Mesodermal cell (in vitro differentiated cells): Measurements from ENCODE around the gene AFG3L2.
A peak's percentile ranks its signal among the peaks of the same experiment; 100 is the strongest.

Experiments
- H3K27ac ChIP-seq: 2 replicates; pipeline ENCODE4 v1.7.0; 2013; ENCODE audit warnings: mild to moderate bottlenecking, low read depth, low read length, moderate library complexity; ENCODE audit not compliant: severe bottlenecking
- H3K36me3 ChIP-seq: 2 replicates; pipeline ENCODE4 v1.7.1; 2013; ENCODE audit warnings: mild to moderate bottlenecking, low read length, moderate library complexity; ENCODE audit not compliant: control insufficient read depth, insufficient read depth
- H3K4me1 ChIP-seq: one replicate; pipeline ENCODE4 v1.7.1; 2013; ENCODE audit warnings: mild to moderate bottlenecking, low read length; ENCODE audit not compliant: insufficient read depth, control insufficient read depth, poor library complexity, severe bottlenecking
- H3K4me3 ChIP-seq: 2 replicates; pipeline ENCODE4 v1.7.0; 2013; ENCODE audit warnings: low read length, control low read depth, mild to moderate bottlenecking; ENCODE audit not compliant: insufficient read depth, poor library complexity, severe bottlenecking; ENCODE audit errors: extremely low read depth
- H3K9me3 ChIP-seq: 2 replicates; pipeline ENCODE4 v1.7.1; 2013; ENCODE audit warnings: mild to moderate bottlenecking, low read length, moderate library complexity; ENCODE audit not compliant: control insufficient read depth
- WGBS, 2 experiments: methylation state at CpG; one replicate each; pipeline ENCODE4 v1.1.5; 2013; ENCODE audit warnings: missing lambda C conversion rate in 2 of 2; ENCODE audit not compliant: insufficient coverage in 2 of 2; 5-methylcytosine and 5-hydroxymethylcytosine counted together

AFG3L2 gene

DNA sequence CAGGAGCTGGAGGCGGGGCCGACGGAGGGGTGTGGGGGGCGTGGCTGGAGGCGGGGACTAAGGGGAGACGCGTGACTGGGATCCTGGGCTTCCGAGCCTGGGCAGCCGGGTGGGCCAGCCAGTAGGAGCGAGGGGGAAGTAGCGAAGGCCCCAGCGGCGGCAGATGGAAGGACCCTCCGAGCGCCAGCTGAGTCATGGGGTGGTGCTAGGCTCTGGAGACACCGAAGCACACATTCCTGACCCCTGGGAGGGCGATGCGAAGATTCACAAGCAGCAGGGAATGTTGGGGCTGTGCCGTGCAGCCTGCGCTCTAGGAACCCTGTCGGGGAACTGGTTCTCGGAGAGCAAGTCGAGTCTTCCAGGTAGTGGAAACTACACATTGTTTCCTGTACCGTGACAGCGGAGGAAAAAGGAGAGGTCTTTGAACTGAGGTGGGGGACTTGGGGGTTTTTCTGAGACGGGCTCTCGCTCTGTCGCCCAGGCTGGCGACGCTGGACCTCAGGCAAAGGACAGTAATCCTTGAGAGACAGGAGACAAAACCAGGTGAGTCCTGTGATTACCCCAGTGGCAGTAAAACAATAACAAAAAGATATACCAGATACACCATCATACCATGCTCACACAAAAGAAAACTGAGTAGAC is 650 bp upstream of the AFG3L2 start:
- H3K36me3 ChIP-seq, result peaks cover 15% of the 10 kb centered on the region
- H3K4me1 ChIP-seq, result peaks cover 4% of the 10 kb centered on the region
- H3K27ac ChIP-seq, result peak overlapping the region; percentile 99
- H3K4me3 ChIP-seq, result peak overlapping the region; percentile 51
- H3K9me3 ChIP-seq, result no peaks in the 10 kb centered on the region
- 0% methylated on average over 16 to 22 of the region's 30 CpGs for WGBS, 2 experiments

GRCh38 chr18:12376034-12376753 is 833 bp downstream of the AFG3L2 start:
- Histone ChIP-seq H3K27ac (peak overlapping the region; percentile 97), H3K4me3 (peak overlapping the region; percentile 63), H3K36me3 (peaks cover 20% of the 10 kb centered on the region), H3K4me1 (peaks cover 4% of the 10 kb centered on the region), H3K9me3 (no peaks in the 10 kb centered on the region)
- 4 to 6% methylated on average over 37 to 42 of the region's 42 CpGs for WGBS, 2 experiments

DNA sequence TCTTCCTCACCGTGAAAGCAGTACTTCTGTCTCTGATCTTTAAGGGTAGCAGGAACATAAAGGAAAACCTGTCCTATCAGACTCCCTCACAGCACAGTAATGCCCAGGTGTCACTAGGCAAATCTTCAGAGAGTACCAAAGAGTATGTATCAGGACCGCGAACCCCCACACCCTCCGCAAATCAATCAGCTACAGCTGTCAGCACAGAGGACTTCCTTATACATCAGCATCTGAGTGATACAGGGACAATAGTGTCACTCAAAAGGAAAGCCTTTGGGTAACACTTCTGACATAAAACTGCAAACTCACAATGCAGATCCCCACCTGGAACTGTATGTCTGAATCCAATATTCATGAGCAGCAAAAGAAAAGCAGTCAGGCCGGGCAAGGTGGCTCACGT is 2.6 kb downstream of the AFG3L2 start:
- WGBS, 2 experiments, result 85 to 97% methylated on average over 5 to 6 of the region's 6 CpGs
- Histone ChIP-seq H3K36me3 (peaks cover 36% of the 10 kb centered on the region), H3K27ac (no peak overlapping the region), H3K9me3 (no peaks in the 10 kb centered on the region), H3K4me3 (no peak overlapping the region), H3K4me1 (peaks cover 4% of the 10 kb centered on the region)

GRCh38 chr18:12373771-12374116 is 3.3 kb downstream of the AFG3L2 start:
- H3K36me3 ChIP-seq, result peaks cover 42% of the 10 kb centered on the region
- WGBS, 2 experiments, result 85% methylated on average over 2 of the region's 2 CpGs; no CpG with 5 or more reads in 1 of the 2 experiments
- H3K4me3 ChIP-seq, result no peak overlapping the region
- H3K9me3 ChIP-seq, result no peaks in the 10 kb centered on the region
- peaks cover 9% of the 10 kb centered on the region for H3K4me1 ChIP-seq
- no peak overlapping the region for H3K27ac ChIP-seq

DNA sequence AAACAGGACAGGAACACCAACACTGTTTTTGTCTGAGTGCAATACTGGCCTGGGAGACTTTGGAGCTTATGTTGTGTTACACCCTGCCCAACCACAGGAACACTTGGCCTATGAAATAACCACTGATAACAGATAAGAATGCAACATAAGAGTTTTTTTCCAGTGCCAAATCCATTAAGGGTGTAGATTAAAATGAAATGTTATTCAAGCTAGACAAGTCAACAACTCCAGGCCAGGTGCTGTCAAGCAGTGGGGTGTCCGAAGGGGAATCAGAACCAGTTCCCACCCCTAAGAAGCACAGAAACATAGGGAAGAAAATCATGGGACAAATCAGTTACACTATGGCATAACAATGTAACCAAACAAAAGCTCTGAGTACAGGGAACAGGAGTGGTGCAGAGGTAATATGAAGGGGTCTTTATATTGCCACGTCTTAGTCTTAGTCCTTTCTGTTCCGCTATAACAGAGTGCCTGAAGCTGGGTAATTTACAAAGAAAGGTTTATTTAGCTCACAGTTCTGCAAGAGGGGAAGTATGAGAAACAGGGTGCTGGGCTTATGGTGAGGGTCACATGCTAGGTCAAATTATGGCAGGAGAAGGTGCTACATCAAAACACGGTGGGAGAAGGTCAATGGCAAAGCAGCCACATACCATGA is 3.8 kb downstream of the AFG3L2 start:
- H3K27ac ChIP-seq, result no peak overlapping the region
- WGBS, 2 experiments, result 91 to 100% methylated on average over 1 to 2 of the region's 4 CpGs
- H3K4me1 ChIP-seq, result peaks cover 13% of the 10 kb centered on the region

GRCh38 chr18:12372406-12372805 is 4.6 kb downstream of the AFG3L2 start:
- WGBS, 2 experiments, result no CpG with 5 or more reads among the region's 3 CpGs
- H3K4me1 ChIP-seq, result peaks cover 13% of the 10 kb centered on the region
- H3K36me3 ChIP-seq, result peaks cover 45% of the 10 kb centered on the region
- no peaks in the 10 kb centered on the region for H3K9me3 ChIP-seq
- no peak overlapping the region for H3K4me3 ChIP-seq
- H3K27ac ChIP-seq, result no peak overlapping the region

More for the DNA sequence above, 3.8 kb downstream of the AFG3L2 start:
- Histone ChIP-seq H3K36me3 (peaks cover 42% of the 10 kb centered on the region), H3K4me3 (no peak overlapping the region), H3K9me3 (no peaks in the 10 kb centered on the region)

DNA sequence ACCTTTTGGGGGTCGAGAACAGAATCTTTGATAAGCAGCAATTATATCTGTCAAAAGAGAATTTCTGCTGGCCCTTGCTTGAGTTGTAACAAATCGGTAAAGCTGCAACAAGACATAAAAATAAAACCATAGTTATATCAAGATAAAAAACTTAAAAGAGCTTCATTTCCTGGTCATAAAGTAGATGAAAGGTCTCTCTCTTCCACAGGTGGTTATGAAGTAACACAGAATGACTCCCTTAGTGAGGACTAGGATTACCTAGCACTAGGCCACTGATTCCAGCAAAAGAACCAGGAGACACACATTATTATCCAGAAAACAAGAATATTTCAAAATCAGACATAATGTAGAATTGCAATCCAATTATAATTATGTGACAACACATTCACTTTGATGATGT is 5.4 kb downstream of the AFG3L2 start:
- WGBS, 2 experiments, result 100% methylated on average over 1 of the region's 2 CpGs; no CpG with 5 or more reads in 1 of the 2 experiments
- H3K4me3 ChIP-seq, result no peak overlapping the region
- no peaks in the 10 kb centered on the region for H3K9me3 ChIP-seq
- peaks cover 13% of the 10 kb centered on the region for H3K4me1 ChIP-seq
- H3K36me3 ChIP-seq, result peaks cover 53% of the 10 kb centered on the region
- no peak overlapping the region for H3K27ac ChIP-seq

DNA sequence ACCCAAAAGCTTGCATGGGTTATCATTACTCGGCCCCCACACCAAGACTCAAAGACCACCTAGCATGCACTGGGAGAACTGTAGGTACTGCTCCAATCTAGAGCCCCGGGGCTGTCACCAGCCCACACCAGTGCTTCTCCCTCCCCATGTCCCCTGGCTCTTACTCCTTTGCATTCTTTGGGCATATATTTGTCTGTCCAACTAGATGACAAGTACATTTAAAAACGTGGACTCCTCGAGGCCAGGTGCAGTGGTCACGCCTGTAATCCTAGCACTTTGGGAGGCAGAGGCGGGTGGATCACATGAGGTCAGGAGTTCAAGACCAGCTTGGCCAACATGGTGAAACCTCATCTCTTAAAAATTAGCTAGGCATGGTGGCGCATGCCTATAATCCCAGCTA is 7.8 kb downstream of the AFG3L2 start:
- WGBS, 2 experiments, result 90 to 91% methylated on average over 7 of the region's 7 CpGs
- peaks cover 13% of the 10 kb centered on the region for H3K4me1 ChIP-seq
- peak overlapping the region; percentile 45 for H3K27ac ChIP-seq
- no peaks in the 10 kb centered on the region for H3K9me3 ChIP-seq
- H3K4me3 ChIP-seq, result no peak overlapping the region
- H3K36me3 ChIP-seq, result peaks cover 64% of the 10 kb centered on the region

GRCh38 chr18:12366784-12367183 is 10.2 kb downstream of the AFG3L2 start:
- Histone ChIP-seq H3K27ac (no peak overlapping the region), H3K4me3 (no peak overlapping the region), H3K4me1 (peaks cover 8% of the 10 kb centered on the region), H3K36me3 (peaks cover 75% of the 10 kb centered on the region), H3K9me3 (no peaks in the 10 kb centered on the region)
- 96 to 100% methylated on average over 2 to 4 of the region's 5 CpGs for WGBS, 2 experiments

DNA sequence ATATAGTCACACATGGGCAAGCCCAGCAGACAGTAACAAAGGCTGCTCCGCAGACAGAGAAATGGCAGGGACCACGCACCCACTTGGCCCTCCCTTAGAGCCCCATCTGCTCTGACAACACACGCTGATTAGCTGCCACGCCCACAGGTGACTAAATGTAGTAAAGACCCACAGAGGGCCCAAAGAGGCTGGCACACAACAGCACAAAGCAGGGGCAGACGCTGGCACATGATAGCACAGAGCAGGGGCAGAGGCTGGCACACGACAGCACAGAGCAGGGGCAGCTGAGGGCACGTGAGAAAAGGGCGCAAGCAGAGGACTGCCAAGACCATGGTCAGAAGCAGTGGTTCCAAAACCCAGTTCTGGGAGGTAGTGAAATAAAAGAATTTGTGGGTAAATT is 10.6 kb downstream of the AFG3L2 start:
- Histone ChIP-seq H3K4me3 (no peak overlapping the region), H3K4me1 (peaks cover 8% of the 10 kb centered on the region), H3K9me3 (no peaks in the 10 kb centered on the region), H3K36me3 (peaks cover 73% of the 10 kb centered on the region), H3K27ac (no peak overlapping the region)
- 89 to 99% methylated on average over 8 of the region's 8 CpGs for WGBS, 2 experiments
